ENCODE data around the gene LILRA6.

DNA sequence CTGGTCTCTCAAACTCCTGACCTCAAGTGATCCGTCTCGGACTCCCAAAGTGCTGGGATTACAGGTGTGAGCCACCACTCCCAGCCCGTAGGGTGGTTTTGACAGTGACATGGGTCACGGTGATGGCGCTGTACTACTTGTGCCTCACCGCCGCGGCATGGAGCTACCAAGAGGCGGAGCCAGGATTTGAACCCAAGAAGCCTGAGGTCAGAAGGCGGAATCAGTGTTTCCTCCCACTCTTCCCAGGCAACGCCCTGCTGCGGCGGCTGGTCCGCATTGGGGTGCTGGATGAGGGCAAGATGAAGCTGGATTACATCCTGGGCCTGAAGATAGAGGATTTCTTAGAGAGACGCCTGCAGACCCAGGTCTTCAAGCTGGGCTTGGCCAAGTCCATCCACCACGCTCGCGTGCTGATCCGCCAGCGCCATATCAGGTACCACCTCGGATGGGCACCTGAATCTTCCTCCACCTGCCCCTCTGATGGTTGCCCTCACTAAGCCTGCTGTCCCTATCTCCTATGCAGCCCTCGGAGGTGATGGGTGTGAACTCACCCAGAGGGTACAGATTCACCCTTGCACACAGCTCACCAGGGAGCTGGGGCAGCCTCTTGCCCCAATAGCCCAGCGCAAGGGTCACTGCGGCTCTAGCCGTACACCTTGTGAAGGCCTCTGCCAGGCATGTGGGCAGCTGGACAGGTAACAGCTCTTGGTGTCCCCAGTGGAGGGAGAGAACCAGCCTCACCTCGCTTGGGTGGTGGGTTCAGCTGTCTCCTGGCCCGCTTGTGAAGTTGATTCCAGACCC is 36.4 kb downstream of the LILRA6 start:
- no peak for TF ChIP-seq CTCF (IDR thresholded peaks at IDR 0.05)
- TF ChIP-seq POLR2A (IDR thresholded peaks at IDR 0.05): no peak
